GM23338 (cell line): ENCODE data around the gene UPF2.

Source experiments
- CREB1 ChIP-seq: fragments of 250-450 bp; sonication (Bioruptor Pico); IDR thresholded peaks from 2 replicates; pipeline ENCODE4 v1.5.0; 2020; ENCODE audit warnings: low read depth, mild to moderate bottlenecking, moderate library complexity
- EZH2 ChIP-seq: fragments of 200-600 bp; sonication (generic); IDR thresholded peaks from one replicate; pipeline ENCODE4 v1.8.0; 2017; ENCODE audit warnings: antibody characterized with exemption, mild to moderate bottlenecking, low read depth; ENCODE audit not compliant: unreplicated experiment
- JUNB ChIP-seq: IDR thresholded peaks from one replicate; pipeline ENCODE4 v1.6.1; 2016; ENCODE audit warnings: antibody characterized with exemption; ENCODE audit not compliant: unreplicated experiment
- POLR2AphosphoS5 ChIP-seq: IDR thresholded peaks from 2 replicates; pipeline ENCODE4 v1.6.1; 2016; ENCODE audit warnings: antibody characterized with exemption, low read depth
- STAT1 ChIP-seq: IDR thresholded peaks from one replicate; pipeline ENCODE4 v1.6.1; 2016; ENCODE audit warnings: antibody characterized with exemption; ENCODE audit not compliant: unreplicated experiment
- ZNF114 ChIP-seq: fragments of 250-450 bp; sonication (Bioruptor Pico); IDR thresholded peaks from 2 replicates; pipeline ENCODE4 v1.5.0; 2020; ENCODE audit warnings: mild to moderate bottlenecking, moderate library complexity
- ZNF331 ChIP-seq: fragments of 250-450 bp; sonication (Bioruptor Pico); IDR thresholded peaks from 2 replicates; pipeline ENCODE4 v1.5.0; 2020; ENCODE audit warnings: low read depth, mild to moderate bottlenecking, moderate library complexity
- TF ChIP-seq, protein P1 (sequence below), 2 experiments: fragments of 200-600 bp in 1 of 2; sonication (generic) in 1 of 2; conservative IDR thresholded peaks; 2 replicates each; pipeline versions ENCODE4 v1.5.1 to v1.6.1; 2016 to 2017; ENCODE audit warnings: antibody characterized with exemption in 2 of 2, low read depth in 2 of 2, mild to moderate bottlenecking in 2 of 2, moderate library complexity in 1 of 2
- TF ChIP-seq, protein P2 (sequence below): IDR thresholded peaks from one replicate; pipeline ENCODE4 v1.6.1; 2018; ENCODE audit warnings: antibody characterized with exemption; ENCODE audit not compliant: unreplicated experiment

DNA sequence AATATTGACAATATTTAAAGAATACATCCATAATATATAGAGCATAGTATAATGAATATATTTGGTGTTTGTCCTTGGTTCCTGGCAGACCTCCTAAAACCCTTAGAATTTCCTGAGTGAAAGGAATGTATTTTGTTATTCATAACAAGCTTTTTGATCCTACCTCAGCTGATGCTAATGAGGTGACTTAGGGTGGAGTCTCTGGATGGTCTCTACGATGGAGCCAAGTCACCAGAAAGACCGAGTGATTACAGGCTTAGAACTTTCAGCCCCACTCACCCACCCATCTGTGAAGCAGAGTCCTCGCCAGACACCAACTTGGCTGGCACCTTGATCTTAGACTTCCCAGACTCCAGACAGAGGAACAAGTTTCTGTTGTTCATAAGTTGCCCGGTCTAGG, 35.9 kb downstream of the UPF2 start:
- TF ChIP-seq, protein P1, sequence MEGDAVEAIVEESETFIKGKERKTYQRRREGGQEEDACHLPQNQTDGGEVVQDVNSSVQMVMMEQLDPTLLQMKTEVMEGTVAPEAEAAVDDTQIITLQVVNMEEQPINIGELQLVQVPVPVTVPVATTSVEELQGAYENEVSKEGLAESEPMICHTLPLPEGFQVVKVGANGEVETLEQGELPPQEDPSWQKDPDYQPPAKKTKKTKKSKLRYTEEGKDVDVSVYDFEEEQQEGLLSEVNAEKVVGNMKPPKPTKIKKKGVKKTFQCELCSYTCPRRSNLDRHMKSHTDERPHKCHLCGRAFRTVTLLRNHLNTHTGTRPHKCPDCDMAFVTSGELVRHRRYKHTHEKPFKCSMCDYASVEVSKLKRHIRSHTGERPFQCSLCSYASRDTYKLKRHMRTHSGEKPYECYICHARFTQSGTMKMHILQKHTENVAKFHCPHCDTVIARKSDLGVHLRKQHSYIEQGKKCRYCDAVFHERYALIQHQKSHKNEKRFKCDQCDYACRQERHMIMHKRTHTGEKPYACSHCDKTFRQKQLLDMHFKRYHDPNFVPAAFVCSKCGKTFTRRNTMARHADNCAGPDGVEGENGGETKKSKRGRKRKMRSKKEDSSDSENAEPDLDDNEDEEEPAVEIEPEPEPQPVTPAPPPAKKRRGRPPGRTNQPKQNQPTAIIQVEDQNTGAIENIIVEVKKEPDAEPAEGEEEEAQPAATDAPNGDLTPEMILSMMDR (conservative IDR thresholded peaks at IDR 0.05; ENCODE audit: low read depth in 2 of 2): no peak
- TF ChIP-seq EZH2 (no peak), POLR2AphosphoS5 (no peak), JUNB (no peak), ZNF331 (CRISPR knock-in tag) (no peak), ZNF114 (no peak), STAT1 (no peak), CREB1 (CRISPR knock-in tag) (no peak)
- TF ChIP-seq, protein P2, sequence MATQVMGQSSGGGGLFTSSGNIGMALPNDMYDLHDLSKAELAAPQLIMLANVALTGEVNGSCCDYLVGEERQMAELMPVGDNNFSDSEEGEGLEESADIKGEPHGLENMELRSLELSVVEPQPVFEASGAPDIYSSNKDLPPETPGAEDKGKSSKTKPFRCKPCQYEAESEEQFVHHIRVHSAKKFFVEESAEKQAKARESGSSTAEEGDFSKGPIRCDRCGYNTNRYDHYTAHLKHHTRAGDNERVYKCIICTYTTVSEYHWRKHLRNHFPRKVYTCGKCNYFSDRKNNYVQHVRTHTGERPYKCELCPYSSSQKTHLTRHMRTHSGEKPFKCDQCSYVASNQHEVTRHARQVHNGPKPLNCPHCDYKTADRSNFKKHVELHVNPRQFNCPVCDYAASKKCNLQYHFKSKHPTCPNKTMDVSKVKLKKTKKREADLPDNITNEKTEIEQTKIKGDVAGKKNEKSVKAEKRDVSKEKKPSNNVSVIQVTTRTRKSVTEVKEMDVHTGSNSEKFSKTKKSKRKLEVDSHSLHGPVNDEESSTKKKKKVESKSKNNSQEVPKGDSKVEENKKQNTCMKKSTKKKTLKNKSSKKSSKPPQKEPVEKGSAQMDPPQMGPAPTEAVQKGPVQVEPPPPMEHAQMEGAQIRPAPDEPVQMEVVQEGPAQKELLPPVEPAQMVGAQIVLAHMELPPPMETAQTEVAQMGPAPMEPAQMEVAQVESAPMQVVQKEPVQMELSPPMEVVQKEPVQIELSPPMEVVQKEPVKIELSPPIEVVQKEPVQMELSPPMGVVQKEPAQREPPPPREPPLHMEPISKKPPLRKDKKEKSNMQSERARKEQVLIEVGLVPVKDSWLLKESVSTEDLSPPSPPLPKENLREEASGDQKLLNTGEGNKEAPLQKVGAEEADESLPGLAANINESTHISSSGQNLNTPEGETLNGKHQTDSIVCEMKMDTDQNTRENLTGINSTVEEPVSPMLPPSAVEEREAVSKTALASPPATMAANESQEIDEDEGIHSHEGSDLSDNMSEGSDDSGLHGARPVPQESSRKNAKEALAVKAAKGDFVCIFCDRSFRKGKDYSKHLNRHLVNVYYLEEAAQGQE: no peak
